ENCODE measurements around the gene IL36B. TPM values are rescaled to one million over a fixed set of nuclear protein-coding genes. Genes with fewer than 3 reads are reported as not detected.

IL36B gene
- polyA plus RNA-seq, 1 of the 3 experiments (the other 2 are of a cell fraction), result not detected

GRCh38 chr2:113011108-113011507, 41.6 kb downstream of the IL36B start (continued):
- no peak for TF ChIP-seq POLR2AphosphoS5 (IDR thresholded peaks at IDR 0.05; ENCODE audit: low read depth, low read length)
- TF ChIP-seq RCOR1 (IDR thresholded peaks at IDR 0.05; ENCODE audit: low read length), result no peak
- no peak for TF ChIP-seq EZH2phosphoT487 (IDR thresholded peaks at IDR 0.05; ENCODE audit: borderline replicate concordance, low read depth)

- no peak for DNase-seq
- Histone ChIP-seq H4K20me1 (ENCODE audit: insufficient read depth) (no peaks in the 10 kb centered on the region), H3K9me3 (no peaks in the 10 kb centered on the region), H3K9me2 (no peaks in the 10 kb centered on the region), H3K9ac (no peak overlapping the region), H3K4me1 (ENCODE audit: control insufficient read depth in 1 of 2, insufficient read depth in 2 of 2, low read depth in 1 of 2, low read length in 1 of 2) (no peaks in the 10 kb centered on the region), H3K79me2 (ENCODE audit: insufficient read depth) (no peaks in the 10 kb centered on the region), H3K36me3 (replicated peaks in 1 of 2; ENCODE audit: control insufficient read depth in 1 of 2, insufficient read depth in 2 of 2, low read length in 1 of 2) (no peaks in the 10 kb centered on the region), H3K27me3 (ENCODE audit: insufficient read depth) (no peaks in the 10 kb centered on the region; the same call in 1 of the 2 replicates), H3K27ac (ENCODE audit: low read depth in 2 of 2, low read length in 1 of 2) (no peak overlapping the region), H3F3A (replicated peaks; ENCODE audit: insufficient read depth) (no peaks in the 10 kb centered on the region), H3K4me3 (ENCODE audit: low read depth in 2 of 2, low read length in 1 of 2) (no peak overlapping the region), H3K4me2 (0 out of 2 replicates have a peak overlapping the region, but pooled peaks have one; percentile 29), H2AFZ (ENCODE audit: low read depth) (no peak overlapping the region)
- TF ChIP-seq JUND (IDR thresholded peaks at IDR 0.05) (no peak), USF2 (IDR thresholded peaks at IDR 0.05; ENCODE audit: borderline replicate concordance, low read depth, low read length) (no peak), SMC3 (IDR thresholded peaks at IDR 0.05; ENCODE audit: low read depth, low read length) (no peak), POLR2AphosphoS5 (IDR thresholded peaks at IDR 0.05; ENCODE audit: low read depth, low read length) (no peak), IRF3 (IDR thresholded peaks at IDR 0.05; ENCODE audit: low read depth, low read length) (no peak), FOXM1 (IDR thresholded peaks at IDR 0.05; ENCODE audit: low read depth) (no peak), EP300 (IDR thresholded peaks at IDR 0.05; ENCODE audit: borderline replicate concordance in 1 of 2, low read depth in 1 of 2, low read length in 1 of 2) (no peak), REST (IDR thresholded peaks at IDR 0.05; ENCODE audit: low read depth, low read length) (no peak), GABPA (IDR thresholded peaks at IDR 0.05; ENCODE audit: low read depth) (no peak), RXRA (IDR thresholded peaks at IDR 0.05; ENCODE audit: borderline replicate concordance, low read depth) (no peak), SIN3A (IDR thresholded peaks at IDR 0.05; ENCODE audit: borderline replicate concordance, low read depth, low read length) (no peak), RCOR1 (IDR thresholded peaks at IDR 0.05; ENCODE audit: low read length) (no peak), USF1 (IDR thresholded peaks at IDR 0.05; ENCODE audit: borderline replicate concordance, low read depth) (no peak), FOXJ3 (CRISPR knock-in tag; IDR thresholded peaks at IDR 0.05) (no peak), GATA2 (CRISPR knock-in tag; IDR thresholded peaks at IDR 0.05) (no peak)
- TF ChIP-seq, protein P1, sequence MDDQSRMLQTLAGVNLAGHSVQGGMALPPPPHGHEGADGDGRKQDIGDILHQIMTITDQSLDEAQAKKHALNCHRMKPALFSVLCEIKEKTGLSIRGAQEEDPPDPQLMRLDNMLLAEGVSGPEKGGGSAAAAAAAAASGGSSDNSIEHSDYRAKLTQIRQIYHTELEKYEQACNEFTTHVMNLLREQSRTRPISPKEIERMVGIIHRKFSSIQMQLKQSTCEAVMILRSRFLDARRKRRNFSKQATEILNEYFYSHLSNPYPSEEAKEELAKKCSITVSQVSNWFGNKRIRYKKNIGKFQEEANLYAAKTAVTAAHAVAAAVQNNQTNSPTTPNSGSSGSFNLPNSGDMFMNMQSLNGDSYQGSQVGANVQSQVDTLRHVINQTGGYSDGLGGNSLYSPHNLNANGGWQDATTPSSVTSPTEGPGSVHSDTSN (IDR thresholded peaks at IDR 0.05), result no peak
- WGBS (ENCODE audit: low lambda C conversion rate), result 0% methylated on average over 2 of the region's 2 CpGs
- ChIA-PET CTCF (no interaction called here), POLR2A (no interaction called here)
Measured at GRCh38 chr2:113010088-113010487, 42.6 kb downstream of the IL36B start.
